Parathyroid adenoma (tissue), 2 donors: ENCODE data around the gene AGBL1.

Experiments used
- H2AFZ ChIP-seq: fragments of 300-600 bp; sonication (generic); one replicate; pipeline ENCODE4 v1.7.0; 2017; ENCODE audit warnings: antibody characterized with exemption, mild to moderate bottlenecking
- H3K27ac ChIP-seq: fragments of 300-600 bp; sonication (generic); one replicate; pipeline ENCODE4 v1.7.0; 2017
- H3K27me3 ChIP-seq: fragments of 300-600 bp; sonication (generic); one replicate; pipeline ENCODE4 v1.7.0; 2017; ENCODE audit warnings: low read length; ENCODE audit not compliant: control insufficient read depth, insufficient read depth
- H3K36me3 ChIP-seq: fragments of 300-600 bp; sonication (generic); one replicate; pipeline ENCODE4 v1.7.0; 2017; ENCODE audit warnings: low read length; ENCODE audit not compliant: control insufficient read depth, insufficient read depth
- H3K4me1 ChIP-seq: fragments of 300-600 bp; sonication (generic); one replicate; pipeline ENCODE4 v1.7.0; 2017; ENCODE audit warnings: control low read depth
- H3K4me2 ChIP-seq: fragments of 300-600 bp; sonication (generic); one replicate; pipeline ENCODE4 v1.7.0; 2017; ENCODE audit warnings: low read length
- H3K4me3 ChIP-seq: fragments of 300-600 bp; sonication (generic); one replicate; pipeline ENCODE4 v1.7.0; 2017; ENCODE audit warnings: low read depth, low read length
- H3K79me2 ChIP-seq: fragments of 300-600 bp; sonication (generic); one replicate; pipeline ENCODE4 v1.7.0; 2017; ENCODE audit warnings: control low read depth
- H3K9ac ChIP-seq: fragments of 300-600 bp; sonication (generic); one replicate; pipeline ENCODE4 v1.7.0; 2017; ENCODE audit warnings: mild to moderate bottlenecking
- H3K9me3 ChIP-seq: fragments of 300-600 bp; sonication (generic); one replicate; pipeline ENCODE4 v1.7.0; 2017; ENCODE audit warnings: low read length; ENCODE audit not compliant: control insufficient read depth
- CTCF ChIP-seq: fragments of 300-600 bp; sonication (generic); IDR thresholded peaks from one replicate; pipeline ENCODE4 v1.7.0; 2017; ENCODE audit warnings: antibody characterized with exemption, mild to moderate bottlenecking
- donor health status: primary hyperparathyroidism.

Gene AGBL1

GRCh38 chr15:86706813-86707212 is 627.1 kb downstream of the AGBL1 start:
- Histone ChIP-seq H3K4me2 (no peak overlapping the region), H3K9ac (no peak overlapping the region), H3K27me3 (no peaks in the 10 kb centered on the region), H3K36me3 (no peaks in the 10 kb centered on the region), H3K4me1 (no peaks in the 10 kb centered on the region), H3K4me3 (no peak overlapping the region), H2AFZ (no peak overlapping the region), H3K9me3 (no peaks in the 10 kb centered on the region), H3K27ac (no peak overlapping the region), H3K79me2 (no peaks in the 10 kb centered on the region)
- no peak for TF ChIP-seq CTCF

GRCh38 chr15:86711476-86711875 is 631.8 kb downstream of the AGBL1 start:
- H3K27ac ChIP-seq = no peak overlapping the region
- H3K4me3 ChIP-seq = no peak overlapping the region
- H3K36me3 ChIP-seq = no peaks in the 10 kb centered on the region
- H3K4me1 ChIP-seq = no peaks in the 10 kb centered on the region
- TF ChIP-seq CTCF = no peak
- no peak overlapping the region for H3K4me2 ChIP-seq
- no peaks in the 10 kb centered on the region for H3K79me2 ChIP-seq
- no peaks in the 10 kb centered on the region for H3K27me3 ChIP-seq
- H2AFZ ChIP-seq = no peak overlapping the region
- H3K9me3 ChIP-seq = no peaks in the 10 kb centered on the region
- no peak overlapping the region for H3K9ac ChIP-seq

GRCh38 chr15:86714241-86714640 is 634.6 kb downstream of the AGBL1 start:
- H3K36me3 ChIP-seq = no peaks in the 10 kb centered on the region
- H3K27me3 ChIP-seq = no peaks in the 10 kb centered on the region
- H3K4me2 ChIP-seq = no peak overlapping the region
- H3K9me3 ChIP-seq = no peaks in the 10 kb centered on the region
- H3K27ac ChIP-seq = no peak overlapping the region
- H3K9ac ChIP-seq = no peak overlapping the region
- no peak overlapping the region for H2AFZ ChIP-seq
- no peaks in the 10 kb centered on the region for H3K79me2 ChIP-seq
- no peak for TF ChIP-seq CTCF
- no peak overlapping the region for H3K4me3 ChIP-seq
- no peaks in the 10 kb centered on the region for H3K4me1 ChIP-seq

GRCh38 chr15:86725628-86726027 is 646.0 kb downstream of the AGBL1 start:
- Histone ChIP-seq H3K9me3 (no peaks in the 10 kb centered on the region), H3K36me3 (no peaks in the 10 kb centered on the region), H3K4me2 (no peak overlapping the region), H3K9ac (no peak overlapping the region), H2AFZ (no peak overlapping the region), H3K4me1 (no peaks in the 10 kb centered on the region), H3K27me3 (no peaks in the 10 kb centered on the region), H3K79me2 (no peaks in the 10 kb centered on the region), H3K4me3 (no peak overlapping the region), H3K27ac (no peak overlapping the region)
- no peak for TF ChIP-seq CTCF

GRCh38 chr15:86735247-86736040 is 655.8 kb downstream of the AGBL1 start:
- Histone ChIP-seq H3K79me2 (no peaks in the 10 kb centered on the region), H3K9me3 (no peaks in the 10 kb centered on the region), H3K4me2 (no peak overlapping the region), H3K4me1 (no peaks in the 10 kb centered on the region), H3K27me3 (no peaks in the 10 kb centered on the region), H2AFZ (no peak overlapping the region), H3K36me3 (no peaks in the 10 kb centered on the region), H3K27ac (no peak overlapping the region), H3K4me3 (no peak overlapping the region), H3K9ac (no peak overlapping the region)
- no peak for TF ChIP-seq CTCF
